SHP77 (cell line): ENCODE measurements around the gene TMEM92.

Experiments
- DNase-seq, 2 experiments: peaks; one replicate each; lab custom pipeline; 2025; lab: John Stamatoyannopoulos, UW

TMEM92 gene

GRCh38 chr17:50274142-50274896 lies at the start of gene TMEM92:
TMEM92 (plus strand) TSS chr17:50274466; CDS start chr17:50274502, 36 bp downstream.
- DNase-seq: no peak

- DNase-seq: no peak
Observed at GRCh38 chr17:50225701-50226240, 48.5 kb upstream of the TMEM92 start.

- no peak for DNase-seq
Observed at GRCh38 chr17:50234581-50234980, 39.7 kb upstream of the TMEM92 start.

- no peak for DNase-seq
Observed at GRCh38 chr17:50237901-50238300, 36.4 kb upstream of the TMEM92 start.

GRCh38 chr17:50238601-50239280 lies 35.5 kb upstream of the TMEM92 start:
- no peak for DNase-seq

- DNase-seq: no peak
Observed at GRCh38 chr17:50239937-50240336, 34.3 kb upstream of the TMEM92 start.

- no peak for DNase-seq
Observed at GRCh38 chr17:50240851-50241250, 33.4 kb upstream of the TMEM92 start.

- DNase-seq: no peak
Observed at GRCh38 chr17:50241431-50241830, 32.8 kb upstream of the TMEM92 start.

- no peak for DNase-seq
Observed at GRCh38 chr17:50244771-50245170, 29.5 kb upstream of the TMEM92 start.

- no peak for DNase-seq
Observed at GRCh38 chr17:50248255-50248654, 26.0 kb upstream of the TMEM92 start.

- DNase-seq: no peak
Observed at GRCh38 chr17:50252781-50253180, 21.5 kb upstream of the TMEM92 start.

- no peak for DNase-seq
Observed at GRCh38 chr17:50255766-50256635, 18.3 kb upstream of the TMEM92 start.

- no peak for DNase-seq
Observed at GRCh38 chr17:50256826-50257618, 17.2 kb upstream of the TMEM92 start.

GRCh38 chr17:50257676-50258224 lies 16.5 kb upstream of the TMEM92 start:
- DNase-seq: no peak

GRCh38 chr17:50258647-50259476 lies 15.4 kb upstream of the TMEM92 start:
- no peak for DNase-seq

- no peak for DNase-seq
Observed at GRCh38 chr17:50259477-50260324, 14.6 kb upstream of the TMEM92 start.

- no peak for DNase-seq
Observed at GRCh38 chr17:50260501-50260911, 13.8 kb upstream of the TMEM92 start.

- no peak for DNase-seq
Observed at GRCh38 chr17:50261051-50261915, 13.0 kb upstream of the TMEM92 start.
